OCI-LY3 (cell line): ENCODE results near the gene CDH23.

ENCODE experiments used
- H2AFZ ChIP-seq: fragments of 200-600, 300-600 bp; shearing (Covaris generic); 2 replicates; pipeline ENCODE4 v1.6.0; 2014; ENCODE audit warnings: antibody characterized with exemption, low read depth, low read length
- H3K27ac ChIP-seq: fragments of 200-600, 300-600 bp; sonication (generic); 2 replicates; pipeline ENCODE4 v1.5.1; 2014; ENCODE audit warnings: mild to moderate bottlenecking, low read length, moderate library complexity, mixed read lengths
- H3K27me3 ChIP-seq: fragments of 200-600, 300-600 bp; sonication (generic); 2 replicates; pipeline ENCODE4 v1.6.1; 2014; ENCODE audit warnings: low read depth, low read length, mixed read lengths
- H3K36me3 ChIP-seq: fragments of 200-600, 300-600 bp; sonication (generic); replicated peaks from 2 replicates; pipeline ENCODE3; 2014; ENCODE audit warnings: low read depth, low read length, mixed read lengths
- H3K4me1 ChIP-seq: fragments of 300-600, 200-600 bp; sonication (generic); 2 replicates; pipeline ENCODE4 v1.6.1; 2014; ENCODE audit warnings: low read length, mixed read lengths
- H3K4me2 ChIP-seq: fragments of 200-600, 300-600 bp; sonication (generic); 2 replicates; pipeline ENCODE4 v1.6.1; 2014; ENCODE audit warnings: low read length, mixed read lengths
- H3K4me3 ChIP-seq: fragments of 300-600, 200-600 bp; sonication (generic); 2 replicates; pipeline ENCODE4 v1.5.1; 2014; ENCODE audit warnings: antibody characterized with exemption, mild to moderate bottlenecking, low read length, moderate library complexity
- H3K79me2 ChIP-seq: fragments of 300-600, 200-600 bp; shearing (Covaris generic); 2 replicates; pipeline ENCODE4 v1.6.1; 2014; ENCODE audit warnings: mild to moderate bottlenecking, low read length, mixed read lengths
- H3K9ac ChIP-seq: fragments of 300-600, 200-600 bp; shearing (Covaris generic); 2 replicates; pipeline ENCODE4 v1.6.0; 2014; ENCODE audit warnings: mild to moderate bottlenecking, low read length, moderate library complexity
- H3K9me3 ChIP-seq: fragments of 200-600, 300-600 bp; shearing (Covaris generic); 2 replicates; pipeline ENCODE4 v1.6.1; 2014; ENCODE audit warnings: low read length, mixed read lengths; ENCODE audit not compliant: insufficient read depth
- H4K20me1 ChIP-seq: fragments of 200-600, 300-600 bp; sonication (generic); 2 replicates; pipeline ENCODE4 v1.6.1; 2016; ENCODE audit warnings: low read length, mixed read lengths; ENCODE audit not compliant: insufficient read depth
- EZH2phosphoT487 ChIP-seq: fragments of 200-600 bp; shearing (Covaris generic); IDR thresholded peaks from 2 replicates; pipeline ENCODE4 v1.6.1; 2018; ENCODE audit warnings: antibody characterized with exemption, mixed run types, low read depth
- TF ChIP-seq, protein P1 (sequence below): fragments of 200-600, 300-600 bp; sonication (generic); IDR thresholded peaks from 2 replicates; pipeline ENCODE4 v1.5.1; 2014; ENCODE audit warnings: antibody characterized with exemption, low read length, low read depth

The CDH23 gene

DNA sequence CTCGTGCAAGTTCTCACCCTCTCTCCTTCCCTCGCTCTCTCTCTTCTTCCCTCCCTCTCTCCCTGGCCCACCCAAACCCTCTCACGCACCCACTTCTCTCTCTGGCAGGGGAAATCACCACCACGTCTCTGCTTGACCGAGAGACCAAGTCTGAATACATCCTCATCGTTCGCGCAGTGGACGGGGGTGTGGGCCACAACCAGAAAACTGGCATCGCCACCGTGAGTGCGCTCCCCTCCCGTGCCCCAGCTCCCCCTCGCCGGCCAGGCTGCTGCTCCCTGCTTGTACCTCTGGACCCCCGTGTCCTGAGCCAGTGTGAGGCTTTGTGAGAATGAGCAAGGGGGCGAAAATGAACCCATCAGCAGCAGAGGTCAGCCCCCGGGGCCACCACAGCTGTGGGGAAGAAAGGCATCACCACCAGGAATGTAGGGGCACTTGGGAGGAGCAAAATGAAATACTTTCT lies 297.4 kb downstream of the CDH23 start:
- Histone ChIP-seq H3K9ac (peak overlapping the region; percentile 55; the same call in 1 of the 2 replicates), H3K27me3 (peaks cover 12% of the 10 kb centered on the region), H3K79me2 (no peaks in the 10 kb centered on the region), H3K27ac (peak overlapping the region; percentile 75), H4K20me1 (no peaks in the 10 kb centered on the region), H3K4me1 (peaks cover 49% of the 10 kb centered on the region), H2AFZ (peak overlapping the region; percentile 49; the same call in 1 of the 2 replicates), H3K4me3 (peak overlapping the region; percentile 34), H3K36me3 (no peaks in the 10 kb centered on the region), H3K9me3 (no peaks in the 10 kb centered on the region), H3K4me2 (peak overlapping the region; percentile 99)
- no peak for TF ChIP-seq EZH2phosphoT487
- TF ChIP-seq, protein P1, sequence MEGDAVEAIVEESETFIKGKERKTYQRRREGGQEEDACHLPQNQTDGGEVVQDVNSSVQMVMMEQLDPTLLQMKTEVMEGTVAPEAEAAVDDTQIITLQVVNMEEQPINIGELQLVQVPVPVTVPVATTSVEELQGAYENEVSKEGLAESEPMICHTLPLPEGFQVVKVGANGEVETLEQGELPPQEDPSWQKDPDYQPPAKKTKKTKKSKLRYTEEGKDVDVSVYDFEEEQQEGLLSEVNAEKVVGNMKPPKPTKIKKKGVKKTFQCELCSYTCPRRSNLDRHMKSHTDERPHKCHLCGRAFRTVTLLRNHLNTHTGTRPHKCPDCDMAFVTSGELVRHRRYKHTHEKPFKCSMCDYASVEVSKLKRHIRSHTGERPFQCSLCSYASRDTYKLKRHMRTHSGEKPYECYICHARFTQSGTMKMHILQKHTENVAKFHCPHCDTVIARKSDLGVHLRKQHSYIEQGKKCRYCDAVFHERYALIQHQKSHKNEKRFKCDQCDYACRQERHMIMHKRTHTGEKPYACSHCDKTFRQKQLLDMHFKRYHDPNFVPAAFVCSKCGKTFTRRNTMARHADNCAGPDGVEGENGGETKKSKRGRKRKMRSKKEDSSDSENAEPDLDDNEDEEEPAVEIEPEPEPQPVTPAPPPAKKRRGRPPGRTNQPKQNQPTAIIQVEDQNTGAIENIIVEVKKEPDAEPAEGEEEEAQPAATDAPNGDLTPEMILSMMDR: no peak

DNA sequence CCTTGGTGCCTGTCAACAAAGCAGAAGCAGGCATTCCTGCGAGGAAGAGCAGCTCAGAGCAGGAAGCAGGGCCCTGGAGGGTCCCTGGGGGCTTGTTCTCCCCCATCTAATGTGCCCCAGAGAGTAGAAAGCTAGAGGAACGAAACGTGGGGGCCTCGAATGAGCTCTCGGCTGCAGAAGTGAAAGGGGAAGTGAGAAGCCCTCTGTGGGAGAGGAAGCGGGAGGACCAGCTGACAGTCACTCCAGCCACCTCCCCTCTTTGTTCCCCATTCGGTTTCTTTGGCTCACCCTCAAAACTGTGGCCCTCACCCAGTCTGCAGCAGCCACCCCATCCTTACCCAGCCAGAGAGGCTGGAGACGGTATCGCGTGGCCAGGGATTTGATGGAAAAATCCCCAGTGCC lies 297.8 kb downstream of the CDH23 start:
- H3K4me2 ChIP-seq: peak overlapping the region; percentile 99
- peak overlapping the region; percentile 58 for H3K4me3 ChIP-seq
- H3K9me3 ChIP-seq: no peaks in the 10 kb centered on the region
- TF ChIP-seq, protein P1: no peak
- TF ChIP-seq EZH2phosphoT487: no peak
- peak overlapping the region; percentile 82 for H3K27ac ChIP-seq
- no peaks in the 10 kb centered on the region for H3K36me3 ChIP-seq
- peak overlapping the region; percentile 68 for H3K9ac ChIP-seq
- H3K27me3 ChIP-seq: peaks cover 12% of the 10 kb centered on the region
- H4K20me1 ChIP-seq: no peaks in the 10 kb centered on the region
- peaks cover 49% of the 10 kb centered on the region for H3K4me1 ChIP-seq
- H3K79me2 ChIP-seq: no peaks in the 10 kb centered on the region
- H2AFZ ChIP-seq: peak overlapping the region; percentile 30; the same call in 1 of the 2 replicates

DNA sequence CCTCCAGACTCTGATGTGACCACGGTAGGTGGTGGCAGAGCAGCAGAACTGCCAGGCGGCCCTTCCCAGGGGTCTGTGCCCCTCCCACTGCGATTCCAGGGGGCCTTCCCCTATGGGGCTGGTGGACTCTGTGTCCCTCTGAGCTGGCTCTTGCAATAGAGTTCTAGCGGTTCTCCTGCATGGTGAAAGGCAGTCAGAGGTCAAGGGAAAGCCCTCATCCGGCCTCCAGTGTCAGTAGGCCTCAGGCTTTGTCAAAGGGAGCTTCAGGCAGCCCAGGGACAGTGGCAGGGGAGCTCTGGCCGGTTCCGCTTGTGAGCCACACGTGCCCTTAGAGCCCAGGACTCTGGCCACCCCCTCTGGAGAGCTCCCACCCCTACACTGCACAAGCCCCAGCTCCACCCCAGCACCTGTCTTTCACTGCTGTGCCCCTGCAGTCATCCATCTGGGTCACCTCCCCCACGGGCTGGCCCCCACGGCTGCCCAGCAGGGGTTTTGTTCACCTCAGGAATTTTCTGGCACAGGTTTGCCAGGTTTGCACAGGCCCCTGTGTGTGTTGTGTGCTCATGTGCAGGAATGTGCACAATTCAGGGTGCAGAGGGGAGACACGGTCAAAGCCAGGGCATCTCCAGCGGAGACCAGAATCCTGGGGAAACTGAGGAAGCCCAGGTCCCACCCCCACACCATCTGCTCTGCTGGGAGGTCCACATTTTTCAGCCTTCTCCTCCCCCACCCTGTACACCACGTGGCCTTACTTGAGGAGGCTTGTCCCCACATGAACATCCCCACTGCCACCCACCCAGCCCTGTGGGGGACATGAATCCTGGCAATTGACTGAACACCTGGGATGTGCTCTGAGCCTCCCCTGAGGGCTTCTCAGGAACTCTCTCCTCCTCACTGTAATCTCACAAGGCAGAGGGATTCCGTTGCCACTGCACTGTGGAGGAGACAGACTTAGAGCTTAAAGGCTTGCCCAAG lies 299.1 kb downstream of the CDH23 start:
- no peaks in the 10 kb centered on the region for H3K36me3 ChIP-seq
- peak overlapping the region; percentile 58; the same call in 1 of the 2 replicates for H3K4me3 ChIP-seq
- peaks cover 14% of the 10 kb centered on the region for H3K27me3 ChIP-seq
- H3K4me2 ChIP-seq: peak overlapping the region; percentile 99
- peak overlapping the region; percentile 82; the same call in 1 of the 2 replicates for H3K27ac ChIP-seq
- no peaks in the 10 kb centered on the region for H4K20me1 ChIP-seq
- TF ChIP-seq, protein P1: no peak
- no peak for TF ChIP-seq EZH2phosphoT487
- H3K4me1 ChIP-seq: peaks cover 49% of the 10 kb centered on the region
- H3K79me2 ChIP-seq: no peaks in the 10 kb centered on the region
- H3K9ac ChIP-seq: peak overlapping the region; percentile 68; the same call in 1 of the 2 replicates
- no peak overlapping the region; the same call in 1 of the 2 replicates for H2AFZ ChIP-seq
- no peaks in the 10 kb centered on the region for H3K9me3 ChIP-seq

DNA sequence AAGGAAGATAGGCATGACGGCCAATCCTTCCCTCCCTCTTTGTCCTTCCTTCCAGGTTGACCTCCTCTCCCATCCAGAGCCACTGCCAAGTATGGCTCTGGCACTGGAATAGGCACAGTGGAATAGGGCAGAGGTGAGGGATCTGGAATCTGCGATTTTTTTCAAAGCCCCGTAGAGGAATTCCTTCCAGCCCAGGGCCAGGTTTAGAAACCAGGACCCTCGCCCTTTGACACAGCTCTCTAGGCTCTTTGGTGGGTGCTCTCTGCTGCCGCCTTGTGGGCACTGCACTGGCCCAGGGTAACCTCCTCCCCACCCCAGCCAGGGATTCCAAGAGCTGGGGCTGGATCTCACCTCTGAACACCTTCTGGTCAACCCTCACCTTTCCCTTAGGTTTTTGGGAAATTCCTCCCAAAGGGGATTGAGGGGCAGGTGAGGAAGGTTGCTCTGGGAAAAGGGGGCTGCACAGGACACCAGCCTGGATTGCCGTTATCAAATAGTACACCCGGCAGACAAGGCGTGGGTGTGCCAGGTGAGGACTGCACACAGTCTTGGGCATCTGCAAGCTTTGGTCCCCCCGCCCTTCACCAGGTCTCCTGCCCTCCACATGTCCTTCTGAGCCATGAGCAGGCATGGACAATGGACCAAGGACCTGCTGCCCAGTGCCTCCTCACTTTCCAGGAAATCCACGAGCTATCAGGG lies 300.1 kb downstream of the CDH23 start:
- peaks cover 14% of the 10 kb centered on the region for H3K27me3 ChIP-seq
- no peaks in the 10 kb centered on the region for H3K79me2 ChIP-seq
- TF ChIP-seq, protein P1: peak; percentile 78
- no peak for TF ChIP-seq EZH2phosphoT487
- no peak overlapping the region for H3K27ac ChIP-seq
- peaks cover 49% of the 10 kb centered on the region for H3K4me1 ChIP-seq
- H3K4me2 ChIP-seq: peak overlapping the region; percentile 28; the same call in 1 of the 2 replicates
- no peak overlapping the region for H3K4me3 ChIP-seq
- H4K20me1 ChIP-seq: no peaks in the 10 kb centered on the region
- H3K36me3 ChIP-seq: no peaks in the 10 kb centered on the region
- H2AFZ ChIP-seq: no peak overlapping the region
- H3K9ac ChIP-seq: no peak overlapping the region; the same call in 1 of the 2 replicates
- H3K9me3 ChIP-seq: no peaks in the 10 kb centered on the region
